Neural cell (in vitro differentiated cells): Measurements from ENCODE around the gene COLEC11.
"Not testable (repeated sequence)": the region's sequence is repeated elsewhere in the genome, so short reads cannot be mapped to it uniquely, and the experiment has no call there.

Source experiments
- EP300 ChIP-seq: fragments of 450-650 bp; conservative IDR thresholded peaks from 2 replicates; pipeline ENCODE4 v1.6.1; 2014; ENCODE audit warnings: antibody characterized with exemption, mild to moderate bottlenecking, moderate library complexity; ENCODE audit not compliant: poor library complexity, severe bottlenecking
- EZH2 ChIP-seq: fragments of 200-600, 300-800 bp; shearing (Covaris generic), sonication (generic); IDR thresholded peaks from 2 replicates; pipeline ENCODE4 v1.6.1; 2014; ENCODE audit warnings: antibody characterized with exemption, low read length, borderline replicate concordance, mild to moderate bottlenecking; ENCODE audit not compliant: insufficient read depth, poor library complexity, severe bottlenecking
- MXI1 ChIP-seq: fragments of 450-650 bp; conservative IDR thresholded peaks from 2 replicates; pipeline ENCODE4 v1.6.1; 2014; ENCODE audit warnings: antibody characterized with exemption, mild to moderate bottlenecking; ENCODE audit not compliant: poor library complexity, severe bottlenecking
- POLR2AphosphoS5 ChIP-seq: IDR thresholded peaks from 2 replicates; pipeline ENCODE4 v1.6.1; 2012
- RAD21 ChIP-seq: fragments of 450-650 bp; conservative IDR thresholded peaks from 2 replicates; pipeline ENCODE4 v1.6.1; 2014; ENCODE audit warnings: antibody characterized with exemption, mild to moderate bottlenecking, moderate library complexity
- SMC3 ChIP-seq: fragments of 450-650 bp; conservative IDR thresholded peaks from 2 replicates; pipeline ENCODE4 v1.6.1; 2014; ENCODE audit warnings: antibody characterized with exemption, mild to moderate bottlenecking, moderate library complexity; ENCODE audit not compliant: poor library complexity
- TAF1 ChIP-seq: IDR thresholded peaks from 2 replicates; pipeline ENCODE4 v1.6.1; 2012; ENCODE audit warnings: low read depth
- TF ChIP-seq, protein P1 (sequence below): fragments of 450-650 bp; IDR thresholded peaks from 2 replicates; pipeline ENCODE4 v1.5.1; 2014; ENCODE audit warnings: antibody characterized with exemption, mild to moderate bottlenecking, moderate library complexity; ENCODE audit not compliant: poor library complexity, severe bottlenecking
- TF ChIP-seq, protein P2 (sequence below): IDR thresholded peaks from 2 replicates; pipeline ENCODE4 v1.6.1; 2012; ENCODE audit warnings: borderline replicate concordance

DNA sequence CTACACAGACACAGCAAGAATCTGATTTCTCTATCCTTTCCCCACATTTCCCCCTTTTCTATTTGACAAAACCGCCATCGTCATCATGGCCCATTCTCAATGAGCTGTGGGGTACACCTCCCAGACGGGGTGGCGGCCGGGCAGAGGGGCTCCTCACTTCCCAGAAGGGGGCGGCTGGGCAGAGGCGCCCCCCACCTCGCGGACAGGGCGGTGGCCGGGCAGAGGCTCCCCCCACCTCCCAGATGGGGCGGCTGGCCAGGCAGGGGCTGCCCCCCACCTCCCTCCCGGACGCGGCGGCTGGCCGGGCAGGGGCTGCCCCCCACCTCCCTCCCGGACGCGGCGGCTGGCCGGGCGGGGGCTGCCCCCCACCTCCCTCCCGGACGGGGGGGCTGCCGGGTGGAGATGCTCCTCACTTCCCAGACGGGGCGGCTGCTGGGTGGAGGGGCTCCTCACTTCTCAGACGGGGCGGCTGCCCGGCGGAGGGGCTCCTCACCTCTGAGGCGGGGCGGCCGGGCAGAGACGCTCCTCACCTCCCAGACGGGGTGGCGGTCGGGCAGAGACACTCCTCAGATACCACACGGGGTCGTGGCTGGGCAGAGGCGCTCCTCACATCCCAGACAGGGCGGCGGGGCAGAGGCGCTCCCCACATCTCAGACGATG is 20.8 kb downstream of the COLEC11 start:
- TF ChIP-seq EP300, POLR2AphosphoS5, TAF1, EZH2, RAD21, MXI1, SMC3: not testable (repeated sequence)
- TF ChIP-seq, protein P1, sequence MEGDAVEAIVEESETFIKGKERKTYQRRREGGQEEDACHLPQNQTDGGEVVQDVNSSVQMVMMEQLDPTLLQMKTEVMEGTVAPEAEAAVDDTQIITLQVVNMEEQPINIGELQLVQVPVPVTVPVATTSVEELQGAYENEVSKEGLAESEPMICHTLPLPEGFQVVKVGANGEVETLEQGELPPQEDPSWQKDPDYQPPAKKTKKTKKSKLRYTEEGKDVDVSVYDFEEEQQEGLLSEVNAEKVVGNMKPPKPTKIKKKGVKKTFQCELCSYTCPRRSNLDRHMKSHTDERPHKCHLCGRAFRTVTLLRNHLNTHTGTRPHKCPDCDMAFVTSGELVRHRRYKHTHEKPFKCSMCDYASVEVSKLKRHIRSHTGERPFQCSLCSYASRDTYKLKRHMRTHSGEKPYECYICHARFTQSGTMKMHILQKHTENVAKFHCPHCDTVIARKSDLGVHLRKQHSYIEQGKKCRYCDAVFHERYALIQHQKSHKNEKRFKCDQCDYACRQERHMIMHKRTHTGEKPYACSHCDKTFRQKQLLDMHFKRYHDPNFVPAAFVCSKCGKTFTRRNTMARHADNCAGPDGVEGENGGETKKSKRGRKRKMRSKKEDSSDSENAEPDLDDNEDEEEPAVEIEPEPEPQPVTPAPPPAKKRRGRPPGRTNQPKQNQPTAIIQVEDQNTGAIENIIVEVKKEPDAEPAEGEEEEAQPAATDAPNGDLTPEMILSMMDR, result not testable (repeated sequence)
- TF ChIP-seq, protein P2, sequence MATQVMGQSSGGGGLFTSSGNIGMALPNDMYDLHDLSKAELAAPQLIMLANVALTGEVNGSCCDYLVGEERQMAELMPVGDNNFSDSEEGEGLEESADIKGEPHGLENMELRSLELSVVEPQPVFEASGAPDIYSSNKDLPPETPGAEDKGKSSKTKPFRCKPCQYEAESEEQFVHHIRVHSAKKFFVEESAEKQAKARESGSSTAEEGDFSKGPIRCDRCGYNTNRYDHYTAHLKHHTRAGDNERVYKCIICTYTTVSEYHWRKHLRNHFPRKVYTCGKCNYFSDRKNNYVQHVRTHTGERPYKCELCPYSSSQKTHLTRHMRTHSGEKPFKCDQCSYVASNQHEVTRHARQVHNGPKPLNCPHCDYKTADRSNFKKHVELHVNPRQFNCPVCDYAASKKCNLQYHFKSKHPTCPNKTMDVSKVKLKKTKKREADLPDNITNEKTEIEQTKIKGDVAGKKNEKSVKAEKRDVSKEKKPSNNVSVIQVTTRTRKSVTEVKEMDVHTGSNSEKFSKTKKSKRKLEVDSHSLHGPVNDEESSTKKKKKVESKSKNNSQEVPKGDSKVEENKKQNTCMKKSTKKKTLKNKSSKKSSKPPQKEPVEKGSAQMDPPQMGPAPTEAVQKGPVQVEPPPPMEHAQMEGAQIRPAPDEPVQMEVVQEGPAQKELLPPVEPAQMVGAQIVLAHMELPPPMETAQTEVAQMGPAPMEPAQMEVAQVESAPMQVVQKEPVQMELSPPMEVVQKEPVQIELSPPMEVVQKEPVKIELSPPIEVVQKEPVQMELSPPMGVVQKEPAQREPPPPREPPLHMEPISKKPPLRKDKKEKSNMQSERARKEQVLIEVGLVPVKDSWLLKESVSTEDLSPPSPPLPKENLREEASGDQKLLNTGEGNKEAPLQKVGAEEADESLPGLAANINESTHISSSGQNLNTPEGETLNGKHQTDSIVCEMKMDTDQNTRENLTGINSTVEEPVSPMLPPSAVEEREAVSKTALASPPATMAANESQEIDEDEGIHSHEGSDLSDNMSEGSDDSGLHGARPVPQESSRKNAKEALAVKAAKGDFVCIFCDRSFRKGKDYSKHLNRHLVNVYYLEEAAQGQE, result not testable (repeated sequence)
